Measurements from ENCODE around the gene XYLT1.

GRCh38 chr16:17380613-17381012 is 90.1 kb downstream of the XYLT1 start:
- TF ChIP-seq USF2 (IDR thresholded peaks at IDR 0.05; ENCODE audit: low read depth, low read length): no peak
- no peak for TF ChIP-seq POLR2A (IDR thresholded peaks at IDR 0.05; ENCODE audit: low read depth, low read length)
- TF ChIP-seq, protein P1, sequence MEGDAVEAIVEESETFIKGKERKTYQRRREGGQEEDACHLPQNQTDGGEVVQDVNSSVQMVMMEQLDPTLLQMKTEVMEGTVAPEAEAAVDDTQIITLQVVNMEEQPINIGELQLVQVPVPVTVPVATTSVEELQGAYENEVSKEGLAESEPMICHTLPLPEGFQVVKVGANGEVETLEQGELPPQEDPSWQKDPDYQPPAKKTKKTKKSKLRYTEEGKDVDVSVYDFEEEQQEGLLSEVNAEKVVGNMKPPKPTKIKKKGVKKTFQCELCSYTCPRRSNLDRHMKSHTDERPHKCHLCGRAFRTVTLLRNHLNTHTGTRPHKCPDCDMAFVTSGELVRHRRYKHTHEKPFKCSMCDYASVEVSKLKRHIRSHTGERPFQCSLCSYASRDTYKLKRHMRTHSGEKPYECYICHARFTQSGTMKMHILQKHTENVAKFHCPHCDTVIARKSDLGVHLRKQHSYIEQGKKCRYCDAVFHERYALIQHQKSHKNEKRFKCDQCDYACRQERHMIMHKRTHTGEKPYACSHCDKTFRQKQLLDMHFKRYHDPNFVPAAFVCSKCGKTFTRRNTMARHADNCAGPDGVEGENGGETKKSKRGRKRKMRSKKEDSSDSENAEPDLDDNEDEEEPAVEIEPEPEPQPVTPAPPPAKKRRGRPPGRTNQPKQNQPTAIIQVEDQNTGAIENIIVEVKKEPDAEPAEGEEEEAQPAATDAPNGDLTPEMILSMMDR (conservative IDR thresholded peaks at IDR 0.05; ENCODE audit: low read depth, low read length): no peak
- TF ChIP-seq CHD1 (IDR thresholded peaks at IDR 0.05; ENCODE audit: low read depth, low read length): no peak
- no peak for TF ChIP-seq NFE2L2 (IDR thresholded peaks at IDR 0.05; ENCODE audit: low read depth, low read length)
- TF ChIP-seq RCOR1 (IDR thresholded peaks at IDR 0.05; ENCODE audit: insufficient replicate concordance, low read length): no peak
- no peak for TF ChIP-seq MXI1 (IDR thresholded peaks at IDR 0.05; ENCODE audit: borderline replicate concordance, low read depth, low read length)
- no peak for TF ChIP-seq SMC3 (IDR thresholded peaks at IDR 0.05; ENCODE audit: low read depth, low read length)
- TF ChIP-seq BHLHE40 (IDR thresholded peaks at IDR 0.05; ENCODE audit: low read depth, low read length): no peak
